ENCODE measurements around the gene IGFBP2.

IGFBP2 gene

GRCh38 chr2:216665717-216666116 is 32.5 kb downstream of the IGFBP2 start:
- 83% methylated on average over 12 of the region's 12 CpGs for WGBS (ENCODE audit: insufficient coverage)
- Histone ChIP-seq H3K36me3 (ENCODE audit: control insufficient read depth in 4 of 4, insufficient read depth in 4 of 4, low read length in 3 of 4) (no peaks in the 10 kb centered on the region), H3K4me1 (ENCODE audit: control extremely low read depth in 1 of 4, control insufficient read depth in 4 of 4, insufficient read depth in 4 of 4, low read length in 3 of 4) (peaks cover 0 to 4% (median 0%) of the 10 kb centered on the region in 4 experiments), H3K27me3 (replicated peaks in 2 of 5; ENCODE audit: control insufficient read depth in 4 of 5, insufficient read depth in 5 of 5, low read length in 4 of 5) (peaks cover 0 to 4% (median 0%) of the 10 kb centered on the region in 5 experiments), H3K27ac (ENCODE audit: insufficient read depth in 1 of 2, low read depth in 1 of 2, low read length in 2 of 2, poor library complexity in 1 of 2, severe bottlenecking in 2 of 2) (no peak overlapping the region), H3K9me3 (ENCODE audit: control extremely low read depth in 1 of 5, control insufficient read depth in 4 of 5, insufficient read depth in 2 of 5, low read depth in 1 of 5, low read length in 4 of 5) (no peaks in the 10 kb centered on the region), H3K4me3 (ENCODE audit: control insufficient read depth in 1 of 7, extremely low read depth in 1 of 7, insufficient read depth in 4 of 7, low read depth in 2 of 7, low read length in 6 of 7) (no peak overlapping the region)
- DNase-seq, result no peak
- CTCF ChIA-PET, result interaction anchor here (0.8 to 15.7 kb wide), 13 partner anchors 9 to 512 kb away, joined by 3 to 433 read pairs (median 4); no protein-coding TSS in a partner anchor
- POLR2A ChIA-PET, result interaction anchor here (0.8 to 0.9 kb wide), 2 partner anchors 146 to 150 kb away, joined by 3 read pairs; no protein-coding TSS in a partner anchor

DNA sequence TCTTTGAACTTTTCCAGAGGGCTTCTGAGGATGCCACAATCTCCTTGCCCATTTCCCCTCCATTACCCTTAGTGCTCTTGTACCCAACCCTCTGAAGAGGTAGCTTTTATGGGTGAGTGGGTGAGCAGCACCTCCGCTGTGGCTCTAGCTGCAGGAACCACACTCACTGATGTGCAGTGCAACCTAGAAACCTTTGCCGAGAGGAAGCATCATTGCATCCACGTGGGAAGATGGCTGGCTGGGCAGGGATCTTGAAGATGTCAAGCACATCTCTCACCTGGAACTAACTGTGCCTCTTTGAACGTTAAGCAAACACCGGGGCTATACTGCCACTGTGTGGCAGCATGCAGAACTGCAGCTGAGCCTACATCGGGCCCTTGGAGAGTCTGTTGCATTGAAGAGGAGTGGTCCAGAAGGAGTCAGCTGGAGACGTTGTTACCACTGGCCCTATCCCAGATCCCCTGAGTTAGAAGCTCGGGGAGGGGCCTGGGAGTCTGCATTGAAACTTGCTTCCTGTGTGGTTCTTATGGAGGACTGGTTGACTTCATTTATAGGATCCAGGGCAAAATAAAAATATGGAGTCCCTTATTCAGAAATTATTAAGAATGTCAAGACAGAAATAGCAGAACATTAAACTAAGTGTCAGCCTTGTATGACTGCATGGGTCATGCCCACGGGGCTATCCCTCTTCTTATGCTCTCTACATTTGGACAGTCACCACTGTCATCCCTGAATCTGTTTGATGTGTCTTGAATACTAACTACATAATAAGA is 33.4 kb downstream of the IGFBP2 start:
- peaks cover 0 to 4% (median 1%) of the 10 kb centered on the region in 4 experiments for H3K4me1 ChIP-seq (ENCODE audit: control extremely low read depth in 1 of 4, control insufficient read depth in 4 of 4, insufficient read depth in 4 of 4, low read length in 3 of 4)
- H3K36me3 ChIP-seq (ENCODE audit: control insufficient read depth in 4 of 4, insufficient read depth in 4 of 4, low read length in 3 of 4), result no peaks in the 10 kb centered on the region
- DNase-seq, result peak; percentile 47 to 76 (median 67)
- H3K27ac ChIP-seq (ENCODE audit: insufficient read depth in 1 of 2, low read depth in 1 of 2, low read length in 2 of 2, poor library complexity in 1 of 2, severe bottlenecking in 2 of 2), result no peak overlapping the region
- peaks cover 0 to 6% (median 0%) of the 10 kb centered on the region in 5 experiments for H3K27me3 ChIP-seq (replicated peaks in 2 of 5; ENCODE audit: control insufficient read depth in 4 of 5, insufficient read depth in 5 of 5, low read length in 4 of 5)
- H3K9me3 ChIP-seq (ENCODE audit: control extremely low read depth in 1 of 5, control insufficient read depth in 4 of 5, insufficient read depth in 2 of 5, low read depth in 1 of 5, low read length in 4 of 5), result no peaks in the 10 kb centered on the region
- ChIA-PET CTCF (interaction anchor here (0.6 to 15.7 kb wide), 20 partner anchors 10 to 844 kb away, joined by 3 to 433 read pairs (median 4); no protein-coding TSS in a partner anchor), POLR2A (interaction anchor here (0.8 kb wide), 1 partner anchor 151 kb away, joined by 3 read pairs; no protein-coding TSS in a partner anchor)
- 14% methylated on average over 8 of the region's 9 CpGs for WGBS (ENCODE audit: insufficient coverage)
- no peak overlapping the region for H3K4me3 ChIP-seq (ENCODE audit: control insufficient read depth in 1 of 7, extremely low read depth in 1 of 7, insufficient read depth in 4 of 7, low read depth in 2 of 7, low read length in 6 of 7)

- Histone ChIP-seq H3K27ac (ENCODE audit: insufficient read depth in 1 of 2, low read depth in 1 of 2, low read length in 2 of 2, poor library complexity in 1 of 2, severe bottlenecking in 2 of 2) (no peak overlapping the region), H3K27me3 (replicated peaks in 2 of 5; ENCODE audit: control insufficient read depth in 4 of 5, insufficient read depth in 5 of 5, low read length in 4 of 5) (peaks cover 0 to 10% (median 2%) of the 10 kb centered on the region in 5 experiments), H3K4me3 (ENCODE audit: control insufficient read depth in 1 of 7, extremely low read depth in 1 of 7, insufficient read depth in 4 of 7, low read depth in 2 of 7, low read length in 6 of 7) (no peak overlapping the region), H3K9me3 (ENCODE audit: control extremely low read depth in 1 of 5, control insufficient read depth in 4 of 5, insufficient read depth in 2 of 5, low read depth in 1 of 5, low read length in 4 of 5) (no peaks in the 10 kb centered on the region), H3K4me1 (ENCODE audit: control extremely low read depth in 1 of 4, control insufficient read depth in 4 of 4, insufficient read depth in 4 of 4, low read length in 3 of 4) (peaks cover 0 to 2% (median 0%) of the 10 kb centered on the region in 4 experiments), H3K36me3 (ENCODE audit: control insufficient read depth in 4 of 4, insufficient read depth in 4 of 4, low read length in 3 of 4) (no peaks in the 10 kb centered on the region)
- 81% methylated on average over 13 of the region's 17 CpGs for WGBS (ENCODE audit: insufficient coverage)
- ChIA-PET CTCF (interaction anchor here (1.5 to 15.7 kb wide), 3 partner anchors 9 to 148 kb away, joined by 5 to 433 read pairs (median 5); no protein-coding TSS in a partner anchor), POLR2A (no interaction called here)
- DNase-seq, result no peak
Observed at GRCh38 chr2:216670266-216671080, 37.3 kb downstream of the IGFBP2 start.

DNA sequence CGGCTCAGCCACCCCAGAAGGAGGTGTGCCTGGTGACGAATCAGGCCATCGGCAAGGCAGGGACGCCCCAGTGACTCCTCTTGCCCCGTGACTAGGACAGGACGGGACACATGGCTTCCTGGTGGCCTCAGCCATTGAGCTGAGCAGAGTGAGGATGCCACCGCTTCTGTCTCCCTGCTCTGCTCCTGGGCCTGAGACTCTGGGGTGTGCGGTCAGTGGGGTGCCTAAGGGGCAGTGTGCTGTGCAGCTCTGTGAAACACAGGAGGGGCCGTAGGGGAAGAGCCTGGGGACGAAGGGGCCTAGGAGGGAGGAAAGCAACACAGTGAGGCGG is 37.8 kb downstream of the IGFBP2 start:
- DNase-seq, result no peak
- Histone ChIP-seq H3K27ac (ENCODE audit: insufficient read depth in 1 of 2, low read depth in 1 of 2, low read length in 2 of 2, poor library complexity in 1 of 2, severe bottlenecking in 2 of 2) (no peak overlapping the region), H3K9me3 (ENCODE audit: control extremely low read depth in 1 of 5, control insufficient read depth in 4 of 5, insufficient read depth in 2 of 5, low read depth in 1 of 5, low read length in 4 of 5) (no peaks in the 10 kb centered on the region), H3K27me3 (replicated peaks in 2 of 5; ENCODE audit: control insufficient read depth in 4 of 5, insufficient read depth in 5 of 5, low read length in 4 of 5) (peaks cover 0 to 10% (median 4%) of the 10 kb centered on the region in 5 experiments), H3K36me3 (ENCODE audit: control insufficient read depth in 4 of 4, insufficient read depth in 4 of 4, low read length in 3 of 4) (no peaks in the 10 kb centered on the region), H3K4me1 (ENCODE audit: control extremely low read depth in 1 of 4, control insufficient read depth in 4 of 4, insufficient read depth in 4 of 4, low read length in 3 of 4) (peaks cover 0 to 2% (median 0%) of the 10 kb centered on the region in 4 experiments), H3K4me3 (ENCODE audit: control insufficient read depth in 1 of 7, extremely low read depth in 1 of 7, insufficient read depth in 4 of 7, low read depth in 2 of 7, low read length in 6 of 7) (no peak overlapping the region)
- 98% methylated on average over 11 of the region's 11 CpGs for WGBS (ENCODE audit: insufficient coverage)
- ChIA-PET POLR2A (no interaction called here), CTCF (interaction anchor here (2.0 to 15.7 kb wide), 2 partner anchors 9 to 149 kb away, joined by 5 to 433 read pairs; no protein-coding TSS in a partner anchor)

DNA sequence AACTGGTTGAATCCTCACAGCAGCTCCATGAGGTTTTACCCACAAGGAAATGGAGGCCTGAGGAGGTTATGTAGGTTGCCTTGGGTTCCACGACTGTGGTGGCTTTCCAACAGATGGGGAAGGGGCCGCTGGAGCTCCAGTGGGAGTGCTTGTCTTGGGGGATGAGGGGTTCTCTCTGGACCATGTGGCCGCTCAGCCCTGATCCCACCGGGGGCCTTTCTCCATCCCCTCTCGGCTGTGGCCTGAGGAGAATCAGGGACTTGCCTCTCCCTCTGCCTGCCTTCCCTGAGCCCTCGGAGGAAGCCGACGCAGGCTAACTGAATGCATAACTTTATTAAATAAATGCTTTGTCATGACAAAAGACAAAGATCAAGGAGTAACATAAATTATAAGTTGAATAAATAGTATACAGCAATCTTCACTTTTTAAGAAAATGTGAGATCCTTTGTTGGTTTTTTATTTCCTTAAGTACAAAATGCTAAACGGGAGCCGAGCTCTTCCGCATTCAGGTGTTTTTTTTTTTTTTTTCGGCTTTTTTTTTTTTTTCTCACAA is 38.6 kb downstream of the IGFBP2 start:
- Histone ChIP-seq H3K4me1 (ENCODE audit: control extremely low read depth in 1 of 4, control insufficient read depth in 4 of 4, insufficient read depth in 4 of 4, low read length in 3 of 4) (peaks cover 0 to 2% (median 0%) of the 10 kb centered on the region in 4 experiments), H3K9me3 (ENCODE audit: control extremely low read depth in 1 of 5, control insufficient read depth in 4 of 5, insufficient read depth in 2 of 5, low read depth in 1 of 5, low read length in 4 of 5) (no peaks in the 10 kb centered on the region), H3K27me3 (replicated peaks in 2 of 5; ENCODE audit: control insufficient read depth in 4 of 5, insufficient read depth in 5 of 5, low read length in 4 of 5) (peaks cover 0 to 13% (median 9%) of the 10 kb centered on the region in 5 experiments), H3K4me3 (ENCODE audit: control insufficient read depth in 1 of 7, extremely low read depth in 1 of 7, insufficient read depth in 4 of 7, low read depth in 2 of 7, low read length in 6 of 7) (no peak overlapping the region), H3K27ac (ENCODE audit: insufficient read depth in 1 of 2, low read depth in 1 of 2, low read length in 2 of 2, poor library complexity in 1 of 2, severe bottlenecking in 2 of 2) (no peak overlapping the region), H3K36me3 (ENCODE audit: control insufficient read depth in 4 of 4, insufficient read depth in 4 of 4, low read length in 3 of 4) (no peaks in the 10 kb centered on the region)
- ChIA-PET POLR2A (no interaction called here), CTCF (interaction anchor here (0.9 to 15.7 kb wide), 3 partner anchors 8 to 149 kb away, joined by 3 to 433 read pairs (median 5); no protein-coding TSS in a partner anchor)
- 87% methylated on average over 3 of the region's 12 CpGs for WGBS (ENCODE audit: insufficient coverage)
- DNase-seq, result no peak

DNA sequence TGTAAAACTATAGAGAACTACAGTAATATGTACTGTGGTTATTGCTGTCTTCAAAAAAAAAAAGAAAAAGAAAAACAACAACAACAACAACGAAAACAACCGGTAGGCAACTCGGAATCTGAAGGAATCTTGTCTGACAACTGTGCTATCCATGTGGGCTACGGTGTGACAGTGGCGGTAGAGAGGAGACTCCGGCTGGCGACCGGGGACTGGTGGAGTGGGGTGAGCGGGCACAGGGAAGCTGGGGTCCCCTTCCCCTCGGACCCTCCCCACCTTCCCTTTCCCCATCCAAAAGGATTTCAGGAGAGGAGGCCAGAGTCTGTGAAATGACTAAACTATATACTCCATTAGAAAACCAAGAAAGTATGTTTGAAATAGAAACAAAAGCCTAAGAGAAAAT is 39.2 kb downstream of the IGFBP2 start:
- no peaks in the 10 kb centered on the region for H3K36me3 ChIP-seq (ENCODE audit: control insufficient read depth in 4 of 4, insufficient read depth in 4 of 4, low read length in 3 of 4)
- POLR2A ChIA-PET, result no interaction called here
- DNase-seq, result no peak
- CTCF ChIA-PET, result interaction anchor here (0.9 to 15.7 kb wide), 2 partner anchors 10 to 150 kb away, joined by 3 to 433 read pairs; no protein-coding TSS in a partner anchor
- H3K4me1 ChIP-seq (ENCODE audit: control extremely low read depth in 1 of 4, control insufficient read depth in 4 of 4, insufficient read depth in 4 of 4, low read length in 3 of 4), result peaks cover 0 to 2% (median 0%) of the 10 kb centered on the region in 4 experiments
- no peaks in the 10 kb centered on the region for H3K9me3 ChIP-seq (ENCODE audit: control extremely low read depth in 1 of 5, control insufficient read depth in 4 of 5, insufficient read depth in 2 of 5, low read depth in 1 of 5, low read length in 4 of 5)
- no peak overlapping the region for H3K4me3 ChIP-seq (ENCODE audit: control insufficient read depth in 1 of 7, extremely low read depth in 1 of 7, insufficient read depth in 4 of 7, low read depth in 2 of 7, low read length in 6 of 7)
- H3K27ac ChIP-seq (ENCODE audit: insufficient read depth in 1 of 2, low read depth in 1 of 2, low read length in 2 of 2, poor library complexity in 1 of 2, severe bottlenecking in 2 of 2), result no peak overlapping the region
- no CpG with 5 or more reads among the region's 10 CpGs for WGBS (ENCODE audit: insufficient coverage)
- H3K27me3 ChIP-seq (replicated peaks in 2 of 5; ENCODE audit: control insufficient read depth in 4 of 5, insufficient read depth in 5 of 5, low read length in 4 of 5), result peaks cover 0 to 13% (median 10%) of the 10 kb centered on the region in 5 experiments
